SKM-1 treated with dmso at 0.1 percent for 144 hours (cell line): ENCODE results near the gene FANCC.

ENCODE experiments used
- DNase-seq: peaks from one replicate; lab custom pipeline; 2025; ENCODE audit not compliant: unreplicated experiment; lab: John Stamatoyannopoulos, UW

Gene FANCC

DNA sequence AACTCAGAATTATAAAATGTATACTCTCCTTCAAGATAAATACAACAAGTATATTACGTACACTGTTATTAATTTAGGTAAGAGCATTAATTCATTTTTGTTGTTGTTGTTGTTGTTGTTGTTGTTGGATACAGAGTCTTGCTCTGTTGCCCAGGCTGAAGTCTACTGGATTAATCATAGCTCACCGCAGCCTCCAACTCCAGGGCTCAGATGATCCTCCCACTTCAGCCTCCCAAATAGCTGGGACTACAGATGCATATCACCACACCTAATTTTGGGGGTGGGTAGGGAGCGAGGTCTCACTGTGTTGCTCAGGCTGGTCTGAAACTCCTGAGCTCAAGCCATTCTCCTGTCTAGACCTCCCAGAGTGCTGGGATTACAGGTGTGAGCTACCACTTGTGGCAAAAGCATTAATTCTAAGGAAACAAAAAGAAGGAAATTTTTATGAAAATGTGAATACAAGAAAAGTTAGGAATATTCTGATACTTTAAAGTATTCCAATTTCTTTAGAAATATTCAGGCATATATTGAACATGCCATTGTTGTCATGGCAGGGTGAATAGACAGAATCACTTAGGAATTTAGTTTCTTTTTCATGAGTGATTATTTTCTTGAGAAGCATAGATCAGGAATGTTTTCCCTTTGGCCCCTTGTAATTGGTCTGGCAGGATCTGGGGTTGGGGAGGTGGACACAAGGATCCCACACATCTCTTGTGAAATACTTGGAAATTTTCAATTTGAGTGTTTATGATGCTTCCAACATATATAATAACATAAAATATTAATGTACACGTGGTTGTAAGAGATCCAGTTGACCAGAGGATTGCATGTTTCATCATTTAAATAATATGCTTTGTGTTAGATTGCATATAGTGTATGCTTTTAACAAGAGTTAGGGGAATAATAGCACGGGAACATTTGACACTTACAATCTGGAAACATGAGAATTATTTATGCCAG lies 263.6 kb downstream of the FANCC start:
- DNase-seq: no peak

DNA sequence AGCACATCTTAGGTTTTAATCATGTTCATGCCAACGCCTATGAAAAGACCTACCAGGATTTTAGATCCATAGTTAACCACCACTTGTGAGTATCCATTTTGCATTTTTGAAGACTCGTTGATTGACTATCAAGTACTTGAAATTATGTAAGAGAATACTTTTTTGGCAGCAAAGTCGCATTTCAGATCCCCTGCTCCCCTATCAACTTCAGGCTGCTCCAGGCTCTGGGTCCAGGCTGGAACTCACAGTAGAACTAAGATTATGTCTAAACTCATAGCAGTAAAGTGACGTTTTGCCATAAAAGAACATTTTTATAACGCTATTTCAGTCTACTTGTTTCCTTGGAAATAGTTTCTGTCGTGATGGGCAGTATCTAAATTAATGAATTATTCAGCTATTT lies 267.7 kb downstream of the FANCC start:
- no peak for DNase-seq
